Duodenal mucosa (tissue), 2 donors: ENCODE results near the gene SYAP1.

Source experiments
- H3K27ac ChIP-seq: one replicate; pipeline ENCODE4 v1.7.0; 2013; ENCODE audit warnings: low read depth, low read length
- H3K27me3 ChIP-seq, 2 donors: one replicate each; pipeline ENCODE4 v1.7.0; 2013; ENCODE audit warnings: low read length in 2 of 2, control low read depth in 1 of 2; ENCODE audit not compliant: insufficient read depth in 2 of 2, control insufficient read depth in 1 of 2
- H3K36me3 ChIP-seq, 2 donors: one replicate each; pipeline ENCODE4 v1.7.0; 2013; ENCODE audit warnings: low read length in 2 of 2, control low read depth in 1 of 2; ENCODE audit not compliant: insufficient read depth in 2 of 2, control insufficient read depth in 1 of 2
- H3K4me1 ChIP-seq, 2 donors: one replicate each; pipeline ENCODE4 v1.7.0; 2013; ENCODE audit warnings: low read length in 2 of 2, control low read depth in 1 of 2; ENCODE audit not compliant: insufficient read depth in 2 of 2, control insufficient read depth in 1 of 2
- H3K4me3 ChIP-seq, 2 donors: one replicate each; pipeline ENCODE4 v1.7.0; 2013; ENCODE audit warnings: low read length in 2 of 2, low read depth in 1 of 2
- H3K9ac ChIP-seq, 2 donors: one replicate each; pipeline ENCODE4 v1.7.0; 2013; ENCODE audit warnings: low read length in 2 of 2, low read depth in 1 of 2
- H3K9me3 ChIP-seq, 2 donors: one replicate each; pipeline ENCODE4 v1.7.0; 2013; ENCODE audit warnings: low read length in 2 of 2, control low read depth in 1 of 2; ENCODE audit not compliant: control insufficient read depth in 1 of 2

The SYAP1 gene

GRCh38 chrX:16814597-16814996 is 95.2 kb downstream of the SYAP1 start:
- no peak overlapping the region for H3K27ac ChIP-seq
- H3K9me3 ChIP-seq, result no peaks in the 10 kb centered on the region
- no peaks in the 10 kb centered on the region for H3K27me3 ChIP-seq
- no peaks in the 10 kb centered on the region for H3K36me3 ChIP-seq
- H3K4me1 ChIP-seq, result peaks cover 4 to 13% of the 10 kb centered on the region in 2 donors
- H3K9ac ChIP-seq, result no peak overlapping the region
- no peak overlapping the region for H3K4me3 ChIP-seq
